ENCODE results near the gene LAMA2.

The LAMA2 gene

GRCh38 chr6:128883906-128884305, 968 bp downstream of the LAMA2 start:
- DNase-seq (ENCODE audit: insufficient read length, low spot score) (no peak), FAIRE-seq (no peak)
- no peak for TF ChIP-seq CTCF (IDR thresholded peaks at IDR 0.05; ENCODE audit: insufficient read depth, missing control alignments)

GRCh38 chr6:128885381-128885780, 2.4 kb downstream of the LAMA2 start:
- no peak for FAIRE-seq
- DNase-seq (ENCODE audit: insufficient read length, low spot score): no peak
- TF ChIP-seq CTCF (IDR thresholded peaks at IDR 0.05; ENCODE audit: insufficient read depth, missing control alignments): no peak

- FAIRE-seq: no peak
- no peak for TF ChIP-seq CTCF (IDR thresholded peaks at IDR 0.05; ENCODE audit: insufficient read depth, missing control alignments)
- no peak for DNase-seq (ENCODE audit: insufficient read length, low spot score)
These were observed 3.8 kb downstream of the LAMA2 start for GRCh38 chr6:128886706-128887105.

- FAIRE-seq (no peak), DNase-seq (ENCODE audit: insufficient read length, low spot score) (no peak)
- no peak for TF ChIP-seq CTCF (IDR thresholded peaks at IDR 0.05; ENCODE audit: insufficient read depth, missing control alignments)
These were observed 5.7 kb downstream of the LAMA2 start for GRCh38 chr6:128888444-128889175.

- DNase-seq (ENCODE audit: insufficient read length, low spot score) (no peak), FAIRE-seq (peak; percentile 81)
- TF ChIP-seq CTCF (IDR thresholded peaks at IDR 0.05; ENCODE audit: insufficient read depth, missing control alignments): no peak
These were observed 6.9 kb downstream of the LAMA2 start for GRCh38 chr6:128889870-128890269.

- no peak for TF ChIP-seq CTCF (IDR thresholded peaks at IDR 0.05; ENCODE audit: insufficient read depth, missing control alignments)
- DNase-seq (ENCODE audit: insufficient read length, low spot score) (no peak), FAIRE-seq (peak; percentile 25)
These were observed 9.1 kb downstream of the LAMA2 start for GRCh38 chr6:128892079-128892478.

- TF ChIP-seq CTCF (IDR thresholded peaks at IDR 0.05; ENCODE audit: insufficient read depth, missing control alignments): no peak
- DNase-seq (ENCODE audit: insufficient read length, low spot score): no peak
- FAIRE-seq: no peak
These were observed 16.6 kb downstream of the LAMA2 start for GRCh38 chr6:128899341-128900050.
